ENCODE measurements around the gene EFR3B.

The EFR3B gene

GRCh38 chr2:25071966-25072365, 30.1 kb downstream of the EFR3B start:
- peaks cover 7% of the 10 kb centered on the region for H3K4me1 ChIP-seq
- TF ChIP-seq CTCF (IDR thresholded peaks at IDR 0.05; ENCODE audit: low read depth, low read length) = no peak
- no peaks in the 10 kb centered on the region for H3K9me3 ChIP-seq
- no peaks in the 10 kb centered on the region for H3K27me3 ChIP-seq
- no peak overlapping the region for H3K4me3 ChIP-seq (ENCODE audit: low read depth, low read length)
- H3K36me3 ChIP-seq = no peaks in the 10 kb centered on the region
- DNase-seq = no peak

GRCh38 chr2:25072606-25073005, 30.7 kb downstream of the EFR3B start:
- Histone ChIP-seq H3K4me1 (peaks cover 10% of the 10 kb centered on the region), H3K9me3 (no peaks in the 10 kb centered on the region), H3K36me3 (no peaks in the 10 kb centered on the region), H3K4me3 (ENCODE audit: low read depth, low read length) (no peak overlapping the region), H3K27me3 (no peaks in the 10 kb centered on the region)
- TF ChIP-seq CTCF (IDR thresholded peaks at IDR 0.05; ENCODE audit: low read depth, low read length) = no peak
- no peak for DNase-seq

GRCh38 chr2:25073025-25073424, 31.1 kb downstream of the EFR3B start:
- Histone ChIP-seq H3K27me3 (no peaks in the 10 kb centered on the region), H3K9me3 (no peaks in the 10 kb centered on the region), H3K36me3 (no peaks in the 10 kb centered on the region), H3K4me3 (ENCODE audit: low read depth, low read length) (no peak overlapping the region), H3K4me1 (peaks cover 9% of the 10 kb centered on the region)
- no peak for TF ChIP-seq CTCF (IDR thresholded peaks at IDR 0.05; ENCODE audit: low read depth, low read length)
- DNase-seq = no peak

- Histone ChIP-seq H3K4me1 (peaks cover 6% of the 10 kb centered on the region), H3K36me3 (no peaks in the 10 kb centered on the region), H3K27me3 (no peaks in the 10 kb centered on the region), H3K9me3 (no peaks in the 10 kb centered on the region), H3K4me3 (ENCODE audit: low read depth, low read length) (no peak overlapping the region)
- TF ChIP-seq CTCF (IDR thresholded peaks at IDR 0.05; ENCODE audit: low read depth, low read length) = no peak
- no peak for DNase-seq
Measured at GRCh38 chr2:25073914-25074313, 32.0 kb downstream of the EFR3B start.

- H3K9me3 ChIP-seq = no peaks in the 10 kb centered on the region
- H3K4me3 ChIP-seq (ENCODE audit: low read depth, low read length) = no peak overlapping the region
- no peak for DNase-seq
- no peaks in the 10 kb centered on the region for H3K27me3 ChIP-seq
- TF ChIP-seq CTCF (IDR thresholded peaks at IDR 0.05; ENCODE audit: low read depth, low read length) = no peak
- no peaks in the 10 kb centered on the region for H3K36me3 ChIP-seq
- peaks cover 6% of the 10 kb centered on the region for H3K4me1 ChIP-seq
Measured at GRCh38 chr2:25074826-25075225, 33.0 kb downstream of the EFR3B start.

GRCh38 chr2:25076749-25077148, 34.9 kb downstream of the EFR3B start:
- no peaks in the 10 kb centered on the region for H3K27me3 ChIP-seq
- no peak for TF ChIP-seq CTCF (IDR thresholded peaks at IDR 0.05; ENCODE audit: low read depth, low read length)
- DNase-seq = peak; percentile 37
- H3K9me3 ChIP-seq = no peaks in the 10 kb centered on the region
- peaks cover 6% of the 10 kb centered on the region for H3K4me1 ChIP-seq
- H3K4me3 ChIP-seq (ENCODE audit: low read depth, low read length) = 0 out of 2 replicates have a peak overlapping the region, but pooled peaks have one; percentile 12
- no peaks in the 10 kb centered on the region for H3K36me3 ChIP-seq
